GM18873 (cell line): Measurements from ENCODE around the gene MED23.

ENCODE experiments used
- ATAC-seq: cut with Tn5 transposase; IDR thresholded peaks from one replicate; pipeline ENCODE4 v1.9.1; 2021; ENCODE audit warnings: mild to moderate bottlenecking, moderate library complexity, moderate number of reproducible peaks; ENCODE audit not compliant: unreplicated experiment, low FRiP score

MED23 gene

DNA sequence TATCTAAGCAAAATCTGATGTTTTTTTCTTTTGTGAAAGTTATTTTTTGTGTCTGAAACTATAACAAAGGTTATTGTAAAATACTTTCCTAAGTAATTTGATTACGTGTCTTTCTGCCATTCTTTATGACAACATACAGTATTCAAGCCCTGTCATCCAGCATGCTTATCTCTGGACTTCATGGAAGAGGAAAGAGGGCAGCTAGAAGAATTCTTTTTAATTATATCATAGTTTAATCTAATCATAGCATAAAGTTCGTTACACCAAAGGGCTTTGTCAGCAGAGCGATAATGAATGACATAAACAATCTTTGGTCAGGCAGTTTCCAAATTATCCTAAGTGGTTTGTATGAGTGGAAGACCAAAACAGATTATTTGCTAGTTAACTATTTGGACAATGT, 12.5 kb upstream of the MED23 start:
- no peak for ATAC-seq

DNA sequence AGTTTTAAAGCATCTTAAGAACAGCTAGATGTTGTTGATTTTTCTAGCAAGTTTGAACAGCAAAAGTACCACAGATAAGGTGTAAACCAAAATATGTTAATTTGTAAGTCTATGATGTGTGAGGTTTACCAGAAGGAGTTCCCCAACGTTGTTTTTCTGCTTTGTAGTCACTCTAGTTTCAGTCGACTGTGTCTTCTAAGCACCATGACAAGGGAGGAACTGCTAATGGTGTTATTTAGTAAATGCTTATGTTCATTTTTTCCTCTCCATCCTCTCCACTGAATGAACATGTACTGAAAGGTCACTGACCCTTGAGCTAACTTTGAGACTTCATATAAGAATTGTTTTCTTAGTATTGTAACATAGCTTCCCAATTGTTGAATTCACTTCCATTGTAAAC, 12.1 kb upstream of the MED23 start:
- no peak for ATAC-seq

- ATAC-seq, result no peak
Measured at GRCh38 chr6:131638013-131638412, 10.0 kb upstream of the MED23 start.

DNA sequence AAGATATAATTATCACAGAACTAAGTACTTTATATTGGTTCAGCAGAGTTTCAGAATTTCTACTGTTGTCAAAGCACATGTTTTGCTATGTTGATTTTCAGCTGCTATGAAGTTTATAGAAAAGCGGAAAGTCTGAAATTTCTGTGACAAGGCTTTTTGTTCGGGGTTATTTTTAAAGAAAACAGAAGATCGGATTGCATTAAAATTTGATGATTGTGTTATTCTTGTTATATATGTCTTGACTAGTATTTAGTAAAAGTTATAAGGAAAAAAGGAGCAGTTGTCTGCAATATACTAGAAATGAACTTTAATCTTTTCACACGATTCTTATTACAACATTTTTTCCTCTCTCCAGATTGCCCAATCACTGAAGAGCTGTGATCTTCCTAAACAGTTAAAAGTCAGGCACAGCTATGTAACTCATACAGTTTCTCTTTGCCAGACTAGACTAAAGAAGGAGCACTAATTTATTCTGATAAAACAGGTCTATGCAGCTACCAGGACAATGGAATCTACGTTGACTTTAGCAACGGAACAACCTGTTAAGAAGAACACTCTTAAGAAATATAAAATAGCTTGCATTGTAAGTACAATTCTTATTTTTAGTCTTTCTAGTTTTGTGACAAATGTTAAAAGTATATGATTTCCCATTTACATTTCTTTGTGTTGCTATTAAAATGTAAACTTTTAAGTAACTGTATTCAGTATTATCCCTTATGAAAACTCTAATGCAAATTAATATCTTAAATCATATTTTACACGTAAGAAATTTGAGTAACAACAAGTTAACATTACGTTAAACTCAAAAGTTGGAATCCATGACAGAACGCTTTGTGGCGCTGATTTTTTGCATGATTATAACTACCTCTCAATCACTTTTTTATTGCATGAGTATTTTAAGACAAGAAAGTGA, 9.1 kb upstream of the MED23 start, which contains the start of gene ENPP3:
TSS of gene ENPP3 (plus strand) at position 423 of the 913 bp plus-strand sequence. CDS start at position 506, 83 bp downstream.
- ATAC-seq, result no peak

- peak; percentile 85 for ATAC-seq
Measured at GRCh38 chr6:131635384-131636340, 7.6 kb upstream of the MED23 start.

GRCh38 chr6:131631625-131632289, 3.7 kb upstream of the MED23 start:
- no peak for ATAC-seq

GRCh38 chr6:131629651-131630050, 1.6 kb upstream of the MED23 start:
- no peak for ATAC-seq

DNA sequence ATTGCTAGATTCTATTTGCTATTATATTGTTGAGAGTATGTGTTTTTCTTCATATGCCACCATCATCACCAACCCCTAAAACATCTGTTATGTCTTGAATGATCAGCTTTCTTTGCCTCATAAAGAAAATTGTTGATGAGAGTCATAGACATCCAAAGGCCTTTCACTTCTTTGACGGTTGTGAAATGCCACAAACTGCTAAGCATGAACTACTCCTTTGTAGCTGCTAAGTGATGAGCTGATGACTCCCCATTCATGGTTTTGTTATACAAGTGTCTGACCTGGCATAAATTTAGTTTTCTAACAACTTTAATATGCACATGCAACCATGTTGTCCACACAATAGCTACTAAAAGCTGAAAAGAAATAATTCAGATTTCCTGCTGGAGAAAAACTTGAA, 684 bp upstream of the MED23 start:
- no peak for ATAC-seq

DNA sequence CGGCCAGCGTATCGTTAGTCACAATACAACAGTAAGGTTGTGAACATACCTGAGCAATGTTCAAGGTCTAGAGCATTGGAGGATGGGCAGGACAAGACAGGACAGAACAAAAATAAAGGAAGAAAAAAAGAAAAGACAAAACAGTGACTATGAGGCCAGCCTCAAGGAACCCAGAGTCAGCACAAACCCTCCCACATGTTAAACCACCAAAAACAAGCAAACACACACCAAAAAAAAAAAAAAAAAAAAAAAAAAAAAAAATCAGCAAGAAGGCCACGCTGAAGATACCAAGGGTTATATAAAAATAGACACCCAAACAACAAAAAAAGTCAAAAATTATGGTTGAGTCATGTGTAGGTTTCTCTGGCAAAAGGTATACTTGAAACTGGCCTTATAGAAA, 12.8 kb downstream of the MED23 start:
- no peak for ATAC-seq

DNA sequence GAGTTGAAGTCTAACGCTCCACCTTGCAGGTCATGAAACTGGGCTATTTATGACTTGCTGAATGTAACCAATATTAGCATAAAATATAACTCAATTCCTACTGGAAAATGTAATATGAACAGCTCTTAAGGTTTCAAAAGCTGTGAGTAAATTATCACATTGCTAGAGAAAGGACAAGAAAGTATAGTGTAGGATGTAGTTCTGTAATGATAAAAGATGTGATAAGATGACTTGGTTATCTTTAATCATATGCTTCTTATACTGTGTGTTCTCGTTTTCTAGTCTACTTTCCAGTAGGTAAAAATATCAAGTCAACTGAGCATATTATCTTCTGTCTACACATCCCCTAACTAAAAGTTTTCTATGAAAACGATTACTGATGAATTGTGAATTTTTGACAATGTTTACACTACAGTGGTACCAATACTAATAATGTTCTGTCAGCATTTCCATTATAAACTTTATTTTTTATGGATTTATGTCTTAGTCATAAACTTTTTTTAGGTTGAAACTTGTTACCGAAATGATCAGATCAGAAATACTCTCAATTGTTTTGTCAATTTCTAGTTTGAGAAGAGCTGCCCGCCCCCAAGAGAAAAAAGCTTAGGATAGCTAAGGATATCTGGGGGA, 14.6 kb downstream of the MED23 start:
- ATAC-seq, result no peak

DNA sequence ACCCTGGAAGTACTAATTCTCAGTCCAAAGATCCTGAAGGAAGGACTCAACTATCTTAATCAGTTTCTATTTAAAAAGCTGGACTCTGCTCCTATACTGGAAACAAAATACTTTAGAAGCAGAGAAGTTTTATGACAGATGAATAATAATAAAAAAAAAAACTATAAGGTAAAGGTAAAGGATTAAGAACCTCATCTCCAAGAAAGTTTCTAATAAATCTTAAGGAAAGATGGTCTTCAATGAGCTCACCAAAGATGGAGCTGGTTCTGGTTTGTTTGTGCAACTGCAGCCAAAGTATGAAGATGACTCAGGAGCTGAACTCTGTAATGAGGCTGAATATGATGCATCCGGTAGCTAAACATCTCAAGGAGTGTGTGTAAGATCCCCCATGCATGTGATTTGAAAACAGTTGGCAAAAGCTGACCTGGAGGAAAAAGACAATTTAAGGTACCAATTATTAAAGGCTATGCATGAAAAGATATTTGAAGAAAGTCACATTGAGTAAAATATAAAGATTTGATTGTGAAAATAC, 25.2 kb downstream of the MED23 start:
- ATAC-seq, result no peak

GRCh38 chr6:131600716-131601115, 27.3 kb downstream of the MED23 start:
- ATAC-seq, result no peak

DNA sequence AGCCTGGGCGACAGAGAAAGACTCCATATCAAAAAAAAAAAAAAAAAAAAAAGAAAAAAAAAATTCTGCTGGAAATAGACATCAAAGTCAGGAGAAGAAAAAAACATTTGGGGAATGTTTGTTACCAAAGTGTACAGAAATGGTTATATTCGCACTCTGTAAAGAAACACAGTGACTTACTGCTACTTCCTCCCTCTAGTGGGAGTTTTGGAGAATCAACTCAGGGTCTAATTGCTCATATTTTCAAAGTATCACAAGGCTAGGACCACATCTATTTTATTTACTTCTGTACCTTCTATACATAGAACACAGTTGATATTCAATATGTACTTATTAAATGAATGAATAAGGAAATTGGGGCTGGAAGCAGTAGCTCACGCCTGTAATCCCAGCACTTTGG, 30.6 kb downstream of the MED23 start:
- no peak for ATAC-seq

DNA sequence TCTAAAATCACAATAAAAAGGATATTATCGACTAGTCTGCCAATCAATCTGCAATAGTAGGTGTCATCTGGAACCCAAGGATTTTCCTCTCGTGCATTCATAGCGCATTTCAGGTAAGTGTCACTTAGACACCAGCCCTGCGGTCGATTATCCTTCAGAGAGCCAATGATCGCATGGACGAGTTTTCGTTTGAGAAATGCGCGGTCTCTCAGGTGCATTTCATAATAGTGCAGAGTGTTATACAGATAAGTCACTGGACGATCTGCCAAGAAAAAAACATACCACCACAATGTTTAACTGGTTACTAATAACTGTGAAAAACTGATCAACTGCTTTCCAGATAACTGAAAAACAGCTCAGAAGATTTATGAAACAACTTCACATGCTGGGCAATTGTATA, 34.0 kb downstream of the MED23 start:
- no peak for ATAC-seq

GRCh38 chr6:131592935-131593334, 35.1 kb downstream of the MED23 start:
- ATAC-seq, result no peak

DNA sequence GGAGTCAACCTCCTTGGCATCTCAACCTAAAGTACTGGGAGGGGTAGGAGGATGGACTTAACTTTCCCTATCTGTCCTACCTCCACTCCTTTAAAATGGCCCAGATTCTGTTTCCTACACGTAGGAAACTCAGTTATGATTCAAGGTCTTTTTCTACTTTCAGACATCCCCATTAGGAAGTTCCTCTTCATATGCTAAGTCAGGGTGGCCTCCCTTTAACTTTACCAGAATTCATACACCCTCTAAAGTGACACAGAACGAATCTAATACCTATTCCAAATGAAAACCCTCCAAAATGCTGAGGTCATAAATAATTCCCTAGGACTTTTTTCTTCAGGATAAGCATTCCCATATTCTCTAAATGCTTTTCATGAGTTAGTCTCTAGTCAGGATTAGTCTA, 39.4 kb downstream of the MED23 start:
- ATAC-seq, result no peak

GRCh38 chr6:131587909-131588308, 40.1 kb downstream of the MED23 start:
- ATAC-seq, result no peak

DNA sequence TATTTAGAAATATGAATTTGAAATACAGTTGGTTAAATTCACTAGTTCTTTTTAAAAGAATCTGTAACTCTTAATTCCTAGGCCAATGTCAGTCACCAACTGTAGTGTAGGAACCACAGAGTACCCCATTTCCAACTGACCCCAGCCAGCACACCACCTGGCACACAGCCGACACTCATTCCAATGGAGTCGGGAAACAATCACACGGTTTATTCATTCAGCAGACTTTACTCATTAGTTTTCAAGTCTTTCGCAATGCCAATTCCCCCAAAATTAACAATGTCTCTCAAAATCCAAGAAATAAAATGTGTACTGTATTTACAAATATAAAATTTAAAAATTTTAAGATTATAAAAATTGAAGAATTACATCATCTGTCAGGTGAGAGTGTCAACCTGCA, 41.5 kb downstream of the MED23 start:
- no peak for ATAC-seq

DNA sequence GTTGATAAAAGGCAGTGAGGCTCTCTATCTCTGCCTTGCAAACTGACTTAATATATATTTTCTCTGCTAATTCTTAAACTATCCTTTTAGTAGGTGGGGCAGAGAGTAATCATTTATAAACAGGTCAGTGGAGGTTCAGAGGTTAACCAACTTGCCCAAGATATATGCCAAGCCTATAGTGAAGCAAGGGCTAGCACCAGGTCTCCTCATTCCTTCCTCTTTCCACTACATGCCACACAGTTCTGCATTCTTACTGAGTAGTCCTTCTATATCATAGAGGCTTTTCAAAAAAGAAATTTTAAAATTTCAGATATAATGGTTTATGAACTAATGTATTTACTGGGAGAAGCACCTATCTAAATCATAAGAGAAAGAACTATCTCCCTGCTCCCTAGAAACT, 46.5 kb downstream of the MED23 start:
- no peak for ATAC-seq
